Hematopoietic multipotent progenitor cell treated with erythropoietin and hydrocortisone succinate and interleukin-3 and kit ligand, for 4 days (in vitro differentiated cells): Measurements from ENCODE around the gene PPP1R37.

Experiments used
- DNase-seq: peaks from one replicate; pipeline ENCODE4 v3.0.0-alpha.2; 2015

Gene PPP1R37

DNA sequence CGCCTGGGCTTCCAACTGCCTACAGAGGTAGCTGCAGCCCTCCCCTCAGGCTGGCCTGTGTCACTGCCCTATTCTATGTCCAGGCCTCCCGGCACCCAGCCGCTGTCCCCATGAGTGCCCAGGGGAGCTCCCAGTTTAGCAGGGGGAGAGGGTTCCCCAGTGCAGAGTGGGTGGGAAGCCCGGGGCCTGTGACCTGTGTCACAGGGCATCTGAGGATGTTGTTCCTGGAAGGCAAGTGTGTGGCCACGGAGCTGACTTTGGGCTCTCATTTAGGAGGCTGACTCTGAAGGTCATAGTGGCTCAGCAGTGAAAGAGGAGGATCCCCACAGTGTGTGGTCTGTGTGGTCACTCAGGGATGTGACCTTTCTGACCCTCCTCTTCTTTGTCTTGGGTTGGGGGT, 25.1 kb downstream of the PPP1R37 start:
- no peak for DNase-seq

DNA sequence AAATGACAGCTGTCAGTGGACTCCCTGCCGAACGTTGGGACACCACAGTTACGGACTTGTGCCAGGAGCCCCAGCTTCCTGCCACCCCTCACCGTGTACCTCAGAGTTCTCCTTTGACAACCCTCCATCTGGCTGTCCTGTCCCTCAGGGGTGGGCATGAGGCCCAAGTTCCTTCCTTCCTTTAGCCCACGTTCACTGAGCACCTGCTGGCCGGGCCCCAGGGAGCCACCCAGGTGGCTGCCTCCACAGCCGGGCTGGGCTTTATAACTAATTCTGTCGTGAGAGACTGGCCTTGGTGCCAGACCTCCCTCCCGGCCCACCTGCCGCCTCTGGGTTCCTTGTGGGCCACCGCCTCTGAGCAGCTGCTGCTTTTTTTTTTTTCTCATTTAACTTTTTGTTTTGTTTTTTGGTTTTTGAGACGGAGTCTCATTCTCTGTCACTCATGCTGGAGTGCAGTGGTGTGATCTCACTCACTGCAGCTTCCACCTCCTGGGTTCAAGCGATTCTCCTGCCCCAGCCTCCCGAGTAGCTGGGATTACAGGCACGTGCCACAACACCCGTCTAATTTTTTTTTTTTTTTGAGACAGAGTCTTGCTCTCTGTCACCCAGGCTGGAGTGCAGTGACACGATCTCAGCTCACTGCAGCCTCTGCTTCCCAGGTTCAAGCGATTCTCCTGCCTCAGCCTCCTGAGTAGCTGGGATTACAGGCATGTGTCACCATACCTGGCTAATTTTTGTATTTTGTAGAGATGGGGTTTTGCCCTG, 25.8 kb downstream of the PPP1R37 start:
- DNase-seq, result peak; percentile 56

- DNase-seq, result no peak
Observed at GRCh38 chr19:45119582-45119981, 26.6 kb downstream of the PPP1R37 start.

DNA sequence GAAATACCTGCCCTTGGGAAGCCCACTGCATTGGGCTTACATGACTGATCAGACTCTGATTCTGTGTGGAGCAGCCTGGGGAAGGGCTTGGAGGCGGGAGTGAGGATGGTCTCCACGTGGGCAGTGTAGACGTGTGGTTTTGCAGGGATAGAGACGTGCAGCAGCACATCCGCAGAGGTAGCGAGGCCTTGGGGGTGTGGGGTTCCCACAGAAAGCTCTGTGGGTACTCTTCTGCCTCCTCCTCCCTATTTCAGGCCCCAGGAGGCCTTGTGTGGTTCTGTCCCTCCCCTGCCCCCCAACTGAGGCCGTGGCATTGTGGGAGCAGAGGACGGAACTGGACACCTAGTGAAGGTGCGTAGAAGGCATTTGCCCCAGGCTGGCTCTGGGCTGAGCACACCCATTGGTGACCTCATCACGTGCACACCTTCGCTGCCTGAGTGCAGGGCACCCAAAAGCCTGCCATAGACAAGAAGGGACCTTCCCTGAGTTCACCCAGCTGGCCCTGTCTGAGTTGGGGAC, 28.9 kb downstream of the PPP1R37 start:
- no peak for DNase-seq

DNA sequence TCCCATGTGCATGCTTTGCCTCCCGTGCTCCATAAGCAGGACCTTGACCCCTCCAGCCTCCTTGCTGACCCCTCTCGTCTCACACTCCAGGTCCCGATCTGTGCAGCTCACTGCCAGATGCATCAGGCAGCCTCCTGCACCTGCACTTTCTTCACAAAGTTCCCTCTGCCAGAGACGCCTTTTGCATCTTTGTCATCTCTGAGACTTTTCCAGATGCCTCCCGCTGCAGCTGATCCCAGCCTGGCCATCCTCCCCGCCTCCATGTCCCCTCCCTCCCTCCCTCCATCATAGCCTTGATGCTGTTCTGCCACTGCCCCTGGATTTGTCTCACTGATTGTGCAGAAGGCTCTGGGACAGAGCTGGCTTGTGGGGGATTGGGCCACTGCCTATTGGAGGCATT, 29.9 kb downstream of the PPP1R37 start:
- no peak for DNase-seq

GRCh38 chr19:45123440-45123850, 30.5 kb downstream of the PPP1R37 start:
- no peak for DNase-seq

GRCh38 chr19:45124021-45124420, 31.0 kb downstream of the PPP1R37 start:
- no peak for DNase-seq

GRCh38 chr19:45125360-45125759, 32.4 kb downstream of the PPP1R37 start:
- no peak for DNase-seq

DNA sequence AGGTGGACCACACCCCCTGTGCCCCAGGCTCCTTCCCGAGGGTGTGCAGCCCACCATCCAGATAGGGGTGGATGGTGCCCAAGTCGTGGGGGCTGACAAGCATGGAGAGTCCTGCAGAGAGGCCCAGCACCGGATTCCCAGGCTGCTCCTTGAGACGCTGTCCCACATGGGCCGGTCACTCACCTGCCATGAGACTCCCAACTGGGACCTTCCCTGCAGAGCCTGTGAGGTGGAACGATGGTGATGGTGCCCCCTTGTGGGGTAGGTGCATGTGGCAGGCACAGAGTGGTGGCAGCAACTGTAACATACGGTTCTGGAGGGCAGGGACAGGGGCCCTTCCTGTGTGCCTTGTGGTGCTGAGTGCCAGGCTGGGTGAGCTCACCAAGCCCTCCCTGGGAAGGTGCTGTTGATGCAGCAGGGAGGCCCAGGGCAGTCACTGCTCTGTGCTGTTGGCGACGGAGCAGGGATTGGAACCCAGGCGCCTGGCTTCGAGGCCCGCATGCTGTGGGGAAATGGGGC, 33.1 kb downstream of the PPP1R37 start:
- peak; percentile 82 for DNase-seq

GRCh38 chr19:45126654-45127053, 33.7 kb downstream of the PPP1R37 start:
- no peak for DNase-seq

GRCh38 chr19:45128146-45128545, 35.2 kb downstream of the PPP1R37 start:
- DNase-seq, result no peak

DNA sequence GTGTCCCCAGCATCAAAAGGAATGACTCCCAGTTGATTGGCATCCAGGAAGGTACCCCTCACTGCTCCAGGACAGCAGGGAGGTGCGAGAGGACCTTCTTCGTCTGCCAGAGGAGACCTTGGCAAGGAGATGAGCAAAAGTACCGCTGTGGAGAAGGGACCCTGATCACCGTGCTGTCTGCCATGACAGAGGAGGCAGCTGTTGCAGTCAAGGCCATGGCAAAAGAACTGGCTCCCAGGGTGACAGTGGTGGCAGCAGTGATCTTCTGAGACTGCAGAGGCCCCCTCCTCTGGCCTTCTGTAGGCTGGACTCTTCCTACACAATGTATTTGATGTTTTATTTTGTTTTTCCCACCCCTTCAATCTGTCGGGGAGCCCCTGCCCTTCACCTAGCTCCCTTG, 35.8 kb downstream of the PPP1R37 start:
- no peak for DNase-seq

DNA sequence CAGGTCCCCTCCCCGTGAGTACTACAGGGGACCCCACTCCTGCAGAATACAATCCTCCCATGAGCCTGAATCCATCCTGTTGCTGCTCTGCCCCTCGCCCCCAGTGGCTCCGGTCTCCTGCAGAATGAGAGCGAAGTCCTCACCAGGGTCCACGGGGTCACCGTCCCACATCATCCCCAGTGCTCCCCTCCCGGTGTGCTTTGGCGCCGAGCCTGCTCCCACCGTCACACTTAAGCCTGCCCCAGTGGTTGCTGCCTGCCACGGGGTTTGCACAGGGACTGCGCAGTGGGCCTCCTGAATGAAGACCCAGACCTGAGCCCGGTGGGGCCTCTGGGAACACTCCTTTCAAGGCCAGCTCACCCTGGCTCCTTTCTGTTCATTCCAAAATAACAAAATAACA, 37.3 kb downstream of the PPP1R37 start:
- no peak for DNase-seq

- peak; percentile 50 for DNase-seq
Observed at GRCh38 chr19:45130888-45131615, 38.1 kb downstream of the PPP1R37 start.

DNA sequence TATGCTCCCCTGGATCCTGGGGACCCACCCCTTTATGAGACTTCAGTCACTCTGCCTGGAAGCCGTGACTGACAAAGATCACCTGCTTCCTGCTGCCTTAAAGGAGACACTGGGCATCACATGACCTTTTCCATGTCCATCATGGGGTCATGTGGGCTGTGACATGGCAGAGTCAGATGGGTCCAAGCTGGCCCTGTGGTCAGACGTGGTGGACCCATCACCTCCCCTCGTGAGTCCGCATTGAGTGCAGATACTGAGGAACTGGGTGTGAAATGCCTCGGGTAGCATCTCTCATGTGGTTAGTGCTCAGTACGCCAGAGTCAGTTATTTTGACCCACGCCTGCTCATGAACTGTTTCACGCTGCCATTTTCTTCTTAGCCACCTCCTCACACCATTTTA, 40.7 kb downstream of the PPP1R37 start:
- no peak for DNase-seq

GRCh38 chr19:45135176-45135885, 42.4 kb downstream of the PPP1R37 start:
- DNase-seq, result no peak

DNA sequence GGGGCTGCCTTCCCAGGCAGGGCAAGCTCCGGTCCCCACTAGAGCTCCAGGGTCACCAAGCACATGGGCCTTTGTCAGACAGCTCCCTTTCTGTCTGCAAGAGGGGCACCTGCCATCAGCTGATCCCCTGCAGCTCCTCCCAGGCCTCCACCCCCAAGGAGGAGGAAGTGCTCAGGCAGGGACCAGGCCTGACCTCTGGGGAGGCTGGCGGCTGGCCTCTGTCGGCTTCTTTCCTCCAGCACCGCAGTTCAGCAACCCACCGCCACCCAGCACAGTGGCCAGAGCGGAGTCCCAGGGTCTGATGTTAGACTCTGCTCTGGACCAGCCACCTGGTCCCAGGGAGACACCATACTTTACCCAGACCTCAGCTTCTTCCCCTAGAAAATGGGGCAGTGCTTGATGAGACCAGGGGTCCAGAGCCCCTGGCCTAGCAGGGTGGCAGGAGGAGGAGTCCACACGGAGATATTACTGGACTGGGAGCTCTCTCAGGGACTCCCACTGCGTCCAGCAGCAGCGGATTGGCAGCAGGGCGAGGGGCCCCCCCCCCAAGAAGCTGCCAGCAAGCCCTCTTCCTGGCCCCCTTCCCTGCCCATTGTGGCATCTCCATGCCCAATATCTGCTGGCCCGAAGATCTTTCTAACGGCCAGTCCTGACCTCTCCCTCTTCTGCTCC, 43.7 kb downstream of the PPP1R37 start:
- DNase-seq, result no peak

GRCh38 chr19:45137179-45137761, 44.3 kb downstream of the PPP1R37 start:
- no peak for DNase-seq

GRCh38 chr19:45138303-45138751, 45.3 kb downstream of the PPP1R37 start:
- DNase-seq, result no peak

DNA sequence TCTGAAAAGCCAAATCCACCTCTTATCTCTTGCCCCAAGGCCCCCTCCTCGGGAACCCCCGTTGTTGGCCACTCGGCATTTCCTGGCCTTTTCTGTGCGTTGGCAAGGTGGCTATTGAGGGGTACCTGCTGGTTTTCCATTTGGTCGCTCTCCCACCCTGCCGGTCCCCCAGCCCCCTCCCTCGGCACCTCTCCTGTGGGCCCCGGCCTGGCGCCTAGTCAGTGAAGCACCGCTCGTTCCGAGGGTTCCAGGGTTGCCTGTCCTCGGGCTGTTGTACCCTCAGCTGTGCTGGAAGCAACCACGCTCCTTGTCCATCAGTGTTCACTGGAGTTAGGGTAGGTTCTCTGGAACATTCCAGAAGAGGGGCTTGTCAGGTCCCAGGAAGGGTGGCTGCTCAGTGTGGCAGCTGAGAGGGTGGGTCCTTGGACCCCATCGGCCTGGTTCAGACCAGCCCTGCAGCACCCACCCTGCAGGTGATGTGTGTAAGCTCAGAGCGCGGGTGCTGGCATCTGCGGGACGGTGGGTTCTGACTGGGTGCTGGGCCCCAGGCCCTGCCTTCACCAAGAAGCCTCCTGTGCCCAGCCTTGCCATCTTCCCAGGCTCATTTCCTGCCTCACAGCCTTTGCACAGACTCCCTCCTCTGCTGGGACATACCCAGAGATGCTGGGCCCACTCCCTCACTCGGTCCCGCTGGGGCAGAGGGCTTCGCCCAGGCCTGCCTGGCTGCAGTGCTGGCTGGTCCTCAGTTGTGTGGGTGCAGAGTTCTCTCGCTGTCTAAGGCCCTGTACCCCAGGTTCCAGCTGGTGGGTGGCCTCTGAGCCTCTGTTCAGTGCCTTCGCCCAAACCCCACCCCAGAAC, 46.5 kb downstream of the PPP1R37 start:
- DNase-seq, result no peak

- no peak for DNase-seq
Observed at GRCh38 chr19:45140144-45140503, 47.1 kb downstream of the PPP1R37 start.
